K562 (cell line): ENCODE data around the gene FRMD4A.

Experiments used
- CCAR2 ChIP-seq: fragments of 200-400 bp; formaldehyde crosslinking; IDR thresholded peaks from 2 replicates; pipeline ENCODE4 v1.6.1; 2017; ENCODE audit warnings: mild to moderate bottlenecking, low read depth, low read length
- ELF1 ChIP-seq: fragments of 200-800 bp; sonication (Bioruptor generic); IDR thresholded peaks from 2 replicates; pipeline ENCODE4 v1.6.1; 2016; ENCODE audit warnings: missing genetic modification characterization, missing compliant biosample characterization
- EZH2 ChIP-seq: IDR thresholded peaks from 2 replicates; pipeline ENCODE4 v1.6.1; 2012; ENCODE audit warnings: low read depth, mild to moderate bottlenecking, inconsistent platforms, low read length, borderline replicate concordance
- HDAC6 ChIP-seq: IDR thresholded peaks from 2 replicates; pipeline ENCODE4 v1.6.1; 2012; ENCODE audit warnings: low read depth, mild to moderate bottlenecking, control low read depth, inconsistent platforms, low read length, moderate library complexity
- KLF1 ChIP-seq: fragments of 450-650 bp; IDR thresholded peaks from 2 replicates; pipeline ENCODE4 v1.6.1; 2016; ENCODE audit warnings: missing genetic modification characterization, missing compliant biosample characterization
- MEIS2 ChIP-seq: fragments of 450-650 bp; IDR thresholded peaks from 2 replicates; pipeline ENCODE4 v1.6.1; 2014; ENCODE audit warnings: mild to moderate bottlenecking; ENCODE audit not compliant: partially characterized antibody
- NCOR1 ChIP-seq: fragments of 450-650 bp; IDR thresholded peaks from 2 replicates; pipeline ENCODE4 v1.6.1; 2016; ENCODE audit warnings: mild to moderate bottlenecking, moderate library complexity
- POLR2A ChIP-seq: fragments of 450-650 bp; conservative IDR thresholded peaks from 2 replicates; pipeline ENCODE4 v1.6.1; 2016
- PPARD ChIP-seq: fragments of 250-450 bp; sonication (Bioruptor Pico); IDR thresholded peaks from 2 replicates; pipeline ENCODE4 v1.8.0; 2022; ENCODE audit warnings: inconsistent platforms, mild to moderate bottlenecking, moderate library complexity
- TEAD4 ChIP-seq, 2 experiments: sonication (generic) in 1 of 2; formaldehyde crosslinking in 1 of 2; IDR thresholded peaks; 2 replicates each; pipeline versions ENCODE4 v1.6.1 to v1.8.0; 2012 to 2022; ENCODE audit warnings: borderline replicate concordance in 1 of 2, inconsistent platforms in 1 of 2, low read length in 1 of 2, mild to moderate bottlenecking in 1 of 2, missing genetic modification reagents in 1 of 2
- ZNF121 ChIP-seq: sonication (generic); formaldehyde crosslinking; conservative IDR thresholded peaks from 2 replicates; pipeline ENCODE4 v1.8.0; 2022; ENCODE audit warnings: missing genetic modification reagents
- TF ChIP-seq, protein P1 (sequence below), 3 experiments: IDR thresholded peaks in 2 of 3; conservative IDR thresholded peaks in 1 of 3; 2 replicates each; pipeline ENCODE4 v1.5.1; 2011 to 2012; ENCODE audit warnings: low read length in 3 of 3, mild to moderate bottlenecking in 3 of 3, control low read depth in 2 of 3, improper control_type of control experiment in 1 of 3, inconsistent platforms in 1 of 3, low read depth in 1 of 3, mixed read lengths in 1 of 3, moderate library complexity in 1 of 3; ENCODE audit not compliant: insufficient read depth in 2 of 3
- TF ChIP-seq, protein P2 (sequence below): fragments of 450-650 bp; IDR thresholded peaks from 2 replicates; pipeline ENCODE4 v1.6.1; 2016; ENCODE audit warnings: low read depth
- TF ChIP-seq, protein P3 (sequence below): sonication (generic); formaldehyde crosslinking; IDR thresholded peaks from 2 replicates; pipeline ENCODE4 v1.8.1; 2022; ENCODE audit warnings: missing genetic modification reagents

DNA sequence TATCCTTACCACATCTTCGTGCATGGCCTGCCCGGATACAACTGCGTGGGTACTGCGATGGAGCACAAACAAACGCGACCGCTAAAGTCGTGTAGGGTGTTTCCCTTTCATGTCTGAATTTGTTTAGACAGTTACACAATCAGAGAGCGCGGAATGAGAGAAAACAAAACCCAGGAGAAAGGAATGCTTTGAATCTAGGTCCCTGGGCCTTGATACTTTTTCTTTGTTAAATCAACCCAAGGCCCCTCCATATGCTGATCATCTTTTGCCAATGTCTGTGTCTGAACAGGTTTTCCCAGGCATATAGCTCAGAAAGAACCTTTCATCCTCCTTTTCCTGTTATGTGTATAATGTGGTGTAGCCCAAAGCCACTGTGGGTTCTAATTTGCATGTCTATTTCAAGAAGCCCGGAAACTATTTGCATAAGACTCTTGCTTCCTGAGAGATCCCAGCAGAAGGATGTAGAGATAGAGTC, 145.8 kb downstream of the FRMD4A start:
- TF ChIP-seq, protein P1, sequence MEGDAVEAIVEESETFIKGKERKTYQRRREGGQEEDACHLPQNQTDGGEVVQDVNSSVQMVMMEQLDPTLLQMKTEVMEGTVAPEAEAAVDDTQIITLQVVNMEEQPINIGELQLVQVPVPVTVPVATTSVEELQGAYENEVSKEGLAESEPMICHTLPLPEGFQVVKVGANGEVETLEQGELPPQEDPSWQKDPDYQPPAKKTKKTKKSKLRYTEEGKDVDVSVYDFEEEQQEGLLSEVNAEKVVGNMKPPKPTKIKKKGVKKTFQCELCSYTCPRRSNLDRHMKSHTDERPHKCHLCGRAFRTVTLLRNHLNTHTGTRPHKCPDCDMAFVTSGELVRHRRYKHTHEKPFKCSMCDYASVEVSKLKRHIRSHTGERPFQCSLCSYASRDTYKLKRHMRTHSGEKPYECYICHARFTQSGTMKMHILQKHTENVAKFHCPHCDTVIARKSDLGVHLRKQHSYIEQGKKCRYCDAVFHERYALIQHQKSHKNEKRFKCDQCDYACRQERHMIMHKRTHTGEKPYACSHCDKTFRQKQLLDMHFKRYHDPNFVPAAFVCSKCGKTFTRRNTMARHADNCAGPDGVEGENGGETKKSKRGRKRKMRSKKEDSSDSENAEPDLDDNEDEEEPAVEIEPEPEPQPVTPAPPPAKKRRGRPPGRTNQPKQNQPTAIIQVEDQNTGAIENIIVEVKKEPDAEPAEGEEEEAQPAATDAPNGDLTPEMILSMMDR (IDR thresholded peaks at IDR 0.05 in 2 of 3, conservative IDR thresholded peaks at IDR 0.05 in 1 of 3; ENCODE audit: insufficient read depth in 2 of 3, low read depth in 1 of 3, low read length in 3 of 3): no peak
- no peak for TF ChIP-seq MEIS2
- TF ChIP-seq EZH2: no peak
- no peak for TF ChIP-seq PPARD
- no peak for TF ChIP-seq HDAC6
- no peak for TF ChIP-seq KLF1 (tag)
- TF ChIP-seq ELF1 (tag): no peak
- no peak for TF ChIP-seq ZNF121 (CRISPR knock-in tag)
- no peak for TF ChIP-seq POLR2A
- TF ChIP-seq, protein P2, sequence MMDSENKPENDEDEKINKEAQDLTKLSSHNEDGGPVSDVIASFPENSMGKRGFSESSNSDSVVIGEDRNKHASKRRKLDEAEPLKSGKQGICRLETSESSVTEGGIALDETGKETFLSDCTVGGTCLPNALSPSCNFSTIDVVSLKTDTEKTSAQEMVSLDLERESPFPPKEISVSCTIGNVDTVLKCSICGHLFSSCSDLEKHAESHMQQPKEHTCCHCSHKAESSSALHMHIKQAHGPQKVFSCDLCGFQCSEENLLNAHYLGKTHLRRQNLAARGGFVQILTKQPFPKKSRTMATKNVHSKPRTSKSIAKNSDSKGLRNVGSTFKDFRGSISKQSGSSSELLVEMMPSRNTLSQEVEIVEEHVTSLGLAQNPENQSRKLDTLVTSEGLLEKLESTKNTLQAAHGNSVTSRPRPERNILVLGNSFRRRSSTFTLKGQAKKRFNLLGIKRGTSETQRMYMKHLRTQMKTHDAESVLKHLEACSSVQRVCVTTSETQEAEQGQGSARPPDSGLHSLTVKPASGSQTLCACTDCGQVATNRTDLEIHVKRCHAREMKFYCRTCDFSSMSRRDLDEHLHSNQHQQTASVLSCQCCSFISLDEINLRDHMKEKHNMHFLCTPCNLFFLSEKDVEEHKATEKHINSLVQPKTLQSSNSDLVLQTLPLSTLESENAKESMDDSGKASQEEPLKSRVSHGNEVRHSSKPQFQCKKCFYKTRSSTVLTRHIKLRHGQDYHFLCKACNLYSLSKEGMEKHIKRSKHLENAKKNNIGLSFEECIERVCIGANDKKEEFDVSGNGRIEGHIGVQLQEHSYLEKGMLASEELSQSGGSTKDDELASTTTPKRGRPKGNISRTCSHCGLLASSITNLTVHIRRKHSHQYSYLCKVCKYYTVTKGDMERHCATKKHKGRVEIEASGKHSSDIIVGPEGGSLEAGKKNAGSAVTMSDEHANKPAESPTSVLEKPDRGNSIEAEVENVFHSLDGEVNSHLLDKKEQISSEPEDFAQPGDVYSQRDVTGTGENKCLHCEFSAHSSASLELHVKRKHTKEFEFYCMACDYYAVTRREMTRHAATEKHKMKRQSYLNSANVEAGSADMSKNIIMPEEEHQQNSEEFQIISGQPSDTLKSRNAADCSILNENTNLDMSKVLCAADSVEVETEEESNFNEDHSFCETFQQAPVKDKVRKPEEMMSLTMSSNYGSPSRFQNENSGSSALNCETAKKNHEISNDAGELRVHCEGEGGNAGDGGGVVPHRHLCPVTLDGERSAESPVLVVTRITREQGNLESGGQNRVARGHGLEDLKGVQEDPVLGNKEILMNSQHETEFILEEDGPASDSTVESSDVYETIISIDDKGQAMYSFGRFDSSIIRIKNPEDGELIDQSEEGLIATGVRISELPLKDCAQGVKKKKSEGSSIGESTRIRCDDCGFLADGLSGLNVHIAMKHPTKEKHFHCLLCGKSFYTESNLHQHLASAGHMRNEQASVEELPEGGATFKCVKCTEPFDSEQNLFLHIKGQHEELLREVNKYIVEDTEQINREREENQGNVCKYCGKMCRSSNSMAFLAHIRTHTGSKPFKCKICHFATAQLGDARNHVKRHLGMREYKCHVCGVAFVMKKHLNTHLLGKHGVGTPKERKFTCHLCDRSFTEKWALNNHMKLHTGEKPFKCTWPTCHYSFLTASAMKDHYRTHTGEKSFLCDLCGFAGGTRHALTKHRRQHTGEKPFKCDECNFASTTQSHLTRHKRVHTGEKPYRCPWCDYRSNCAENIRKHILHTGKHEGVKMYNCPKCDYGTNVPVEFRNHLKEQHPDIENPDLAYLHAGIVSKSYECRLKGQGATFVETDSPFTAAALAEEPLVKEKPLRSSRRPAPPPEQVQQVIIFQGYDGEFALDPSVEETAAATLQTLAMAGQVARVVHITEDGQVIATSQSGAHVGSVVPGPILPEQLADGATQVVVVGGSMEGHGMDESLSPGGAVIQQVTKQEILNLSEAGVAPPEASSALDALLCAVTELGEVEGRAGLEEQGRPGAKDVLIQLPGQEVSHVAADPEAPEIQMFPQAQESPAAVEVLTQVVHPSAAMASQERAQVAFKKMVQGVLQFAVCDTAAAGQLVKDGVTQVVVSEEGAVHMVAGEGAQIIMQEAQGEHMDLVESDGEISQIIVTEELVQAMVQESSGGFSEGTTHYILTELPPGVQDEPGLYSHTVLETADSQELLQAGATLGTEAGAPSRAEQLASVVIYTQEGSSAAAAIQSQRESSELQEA: no peak
- no peak for TF ChIP-seq NCOR1
- no peak for TF ChIP-seq CCAR2
- TF ChIP-seq, protein P3, sequence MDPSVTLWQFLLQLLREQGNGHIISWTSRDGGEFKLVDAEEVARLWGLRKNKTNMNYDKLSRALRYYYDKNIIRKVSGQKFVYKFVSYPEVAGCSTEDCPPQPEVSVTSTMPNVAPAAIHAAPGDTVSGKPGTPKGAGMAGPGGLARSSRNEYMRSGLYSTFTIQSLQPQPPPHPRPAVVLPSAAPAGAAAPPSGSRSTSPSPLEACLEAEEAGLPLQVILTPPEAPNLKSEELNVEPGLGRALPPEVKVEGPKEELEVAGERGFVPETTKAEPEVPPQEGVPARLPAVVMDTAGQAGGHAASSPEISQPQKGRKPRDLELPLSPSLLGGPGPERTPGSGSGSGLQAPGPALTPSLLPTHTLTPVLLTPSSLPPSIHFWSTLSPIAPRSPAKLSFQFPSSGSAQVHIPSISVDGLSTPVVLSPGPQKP (CRISPR knock-in tag): no peak
- TF ChIP-seq TEAD4 (IDR thresholded peaks at IDR 0.05; ENCODE audit: low read length): no peak
- no peak for TF ChIP-seq TEAD4 (CRISPR knock-in tag; IDR thresholded peaks at IDR 0.05; ENCODE audit: borderline replicate concordance)
